Dendritic cell treated with granulocyte-macrophage colony-stimulating factor and Interleukin-4, amounts not matched to agents 40 ng/mL and 50 ng/mL, for 4 days (primary cell): ENCODE results near the gene DDC.
"Not testable (repeated sequence)": the region's sequence is repeated elsewhere in the genome, so short reads cannot be mapped to it uniquely, and the experiment has no call there.

ENCODE experiments used
- H3K27ac Mint-ChIP-seq: one replicate; pipeline ENCODE4 v1.8.0; 2022; ENCODE audit warnings: mild to moderate bottlenecking, mixed read lengths
- H3K27me3 Mint-ChIP-seq: one replicate; pipeline ENCODE4 v1.8.0; 2022; ENCODE audit warnings: mild to moderate bottlenecking, mixed read lengths
- H3K36me3 Mint-ChIP-seq: one replicate; pipeline ENCODE4 v1.8.0; 2022; ENCODE audit warnings: low read depth, mixed read lengths
- H3K4me1 Mint-ChIP-seq: one replicate; pipeline ENCODE4 v1.8.0; 2022; ENCODE audit warnings: low read depth, mixed read lengths
- H3K4me3 Mint-ChIP-seq: one replicate; pipeline ENCODE4 v1.8.0; 2022; ENCODE audit warnings: mild to moderate bottlenecking, moderate library complexity, mixed read lengths
- H3K9me3 Mint-ChIP-seq: one replicate; pipeline ENCODE4 v1.8.0; 2022; ENCODE audit warnings: mixed read lengths
- intact Hi-C: fragments of 100-400 bp; cut with micrococcal nuclease; formaldehyde crosslinking; loops from one replicate; pipeline ENCODE4 v1.15.0; 2022

DDC gene

GRCh38 chr7:50555594-50556140 lies 9.5 kb downstream of the DDC start:
- Mint-ChIP-seq H3K27ac (no peak overlapping the region), H3K27me3 (peaks cover 15% of the 10 kb centered on the region)

GRCh38 chr7:50554431-50555322 lies 10.5 kb downstream of the DDC start:
- H3K36me3 Mint-ChIP-seq = no peaks in the 10 kb centered on the region
- intact Hi-C loops = no loop called here

More at GRCh38 chr7:50555594-50556140, 9.5 kb downstream of the DDC start:
- no peak overlapping the region for H3K4me3 Mint-ChIP-seq
- intact Hi-C loops = no loop called here
- H3K9me3 Mint-ChIP-seq = no peaks in the 10 kb centered on the region
- no peaks in the 10 kb centered on the region for H3K4me1 Mint-ChIP-seq
- H3K36me3 Mint-ChIP-seq = no peaks in the 10 kb centered on the region

GRCh38 chr7:50553973-50554372 lies 11.2 kb downstream of the DDC start:
- intact Hi-C loops = no loop called here
- Mint-ChIP-seq H3K9me3 (no peaks in the 10 kb centered on the region), H3K4me3 (no peak overlapping the region), H3K36me3 (no peaks in the 10 kb centered on the region), H3K4me1 (no peaks in the 10 kb centered on the region), H3K27ac (no peak overlapping the region), H3K27me3 (peaks cover 6% of the 10 kb centered on the region)

More at GRCh38 chr7:50554431-50555322, 10.5 kb downstream of the DDC start:
- no peaks in the 10 kb centered on the region for H3K9me3 Mint-ChIP-seq
- H3K27ac Mint-ChIP-seq = no peak overlapping the region
- no peaks in the 10 kb centered on the region for H3K4me1 Mint-ChIP-seq
- H3K27me3 Mint-ChIP-seq = peaks cover 11% of the 10 kb centered on the region
- H3K4me3 Mint-ChIP-seq = no peak overlapping the region

GRCh38 chr7:50552921-50553320 lies 12.3 kb downstream of the DDC start:
- intact Hi-C loops = no loop called here
- no peak overlapping the region for H3K27ac Mint-ChIP-seq
- H3K27me3 Mint-ChIP-seq = peaks cover 1% of the 10 kb centered on the region
- H3K4me3 Mint-ChIP-seq = no peak overlapping the region
- H3K36me3 Mint-ChIP-seq = no peaks in the 10 kb centered on the region
- H3K4me1 Mint-ChIP-seq = no peaks in the 10 kb centered on the region
- H3K9me3 Mint-ChIP-seq = no peaks in the 10 kb centered on the region

- no peaks in the 10 kb centered on the region for H3K36me3 Mint-ChIP-seq
- no peak overlapping the region for H3K4me3 Mint-ChIP-seq
- intact Hi-C loops = no loop called here
- no peaks in the 10 kb centered on the region for H3K4me1 Mint-ChIP-seq
- H3K27ac Mint-ChIP-seq = no peak overlapping the region
- H3K9me3 Mint-ChIP-seq = no peaks in the 10 kb centered on the region
- peaks cover 1% of the 10 kb centered on the region for H3K27me3 Mint-ChIP-seq
Observed at GRCh38 chr7:50552139-50552538, 13.1 kb downstream of the DDC start.

- H3K4me3 Mint-ChIP-seq, intact Hi-C loops, H3K27me3 Mint-ChIP-seq, H3K9me3 Mint-ChIP-seq, H3K36me3 Mint-ChIP-seq, H3K4me1 Mint-ChIP-seq, H3K27ac Mint-ChIP-seq: not testable (repeated sequence)
Observed at GRCh38 chr7:50545613-50546012, 19.6 kb downstream of the DDC start.

- intact Hi-C loops = no loop called here
- H3K4me3 Mint-ChIP-seq = no peak overlapping the region
- peaks cover 6% of the 10 kb centered on the region for H3K4me1 Mint-ChIP-seq
- no peaks in the 10 kb centered on the region for H3K9me3 Mint-ChIP-seq
- no peak overlapping the region for H3K27ac Mint-ChIP-seq
- no peaks in the 10 kb centered on the region for H3K27me3 Mint-ChIP-seq
- H3K36me3 Mint-ChIP-seq = no peaks in the 10 kb centered on the region
Observed at GRCh38 chr7:50544992-50545391, 20.2 kb downstream of the DDC start.

- H3K4me1 Mint-ChIP-seq = peaks cover 6% of the 10 kb centered on the region
- H3K27ac Mint-ChIP-seq = no peak overlapping the region
- intact Hi-C loops = no loop called here
- H3K4me3 Mint-ChIP-seq = no peak overlapping the region
- H3K36me3 Mint-ChIP-seq = no peaks in the 10 kb centered on the region
- no peaks in the 10 kb centered on the region for H3K9me3 Mint-ChIP-seq
- no peaks in the 10 kb centered on the region for H3K27me3 Mint-ChIP-seq
Observed at GRCh38 chr7:50543776-50544442, 21.3 kb downstream of the DDC start.

- H3K9me3 Mint-ChIP-seq = no peaks in the 10 kb centered on the region
Observed at GRCh38 chr7:50542132-50542531, 23.1 kb downstream of the DDC start.

GRCh38 chr7:50540785-50541579 lies 24.2 kb downstream of the DDC start:
- intact Hi-C loops = no loop called here
- H3K9me3 Mint-ChIP-seq = no peaks in the 10 kb centered on the region
- H3K27ac Mint-ChIP-seq = no peak overlapping the region
- peaks cover under 1% of the 10 kb centered on the region for H3K4me1 Mint-ChIP-seq
- H3K27me3 Mint-ChIP-seq = no peaks in the 10 kb centered on the region
- H3K4me3 Mint-ChIP-seq = no peak overlapping the region
- H3K36me3 Mint-ChIP-seq = no peaks in the 10 kb centered on the region

More at GRCh38 chr7:50542132-50542531, 23.1 kb downstream of the DDC start:
- Mint-ChIP-seq H3K4me1 (peaks cover 6% of the 10 kb centered on the region), H3K27me3 (no peaks in the 10 kb centered on the region), H3K36me3 (no peaks in the 10 kb centered on the region), H3K4me3 (no peak overlapping the region), H3K27ac (no peak overlapping the region)
- intact Hi-C loops = no loop called here

GRCh38 chr7:50539725-50540124 lies 25.5 kb downstream of the DDC start:
- Mint-ChIP-seq H3K27me3 (no peaks in the 10 kb centered on the region), H3K36me3 (no peaks in the 10 kb centered on the region)
- intact Hi-C loops = no loop called here

GRCh38 chr7:50538478-50538877 lies 26.7 kb downstream of the DDC start:
- no peaks in the 10 kb centered on the region for H3K9me3 Mint-ChIP-seq
- H3K27ac Mint-ChIP-seq = no peak overlapping the region
- H3K4me1 Mint-ChIP-seq = peaks cover 14% of the 10 kb centered on the region
- intact Hi-C loops = no loop called here
- H3K27me3 Mint-ChIP-seq = no peaks in the 10 kb centered on the region
- no peaks in the 10 kb centered on the region for H3K36me3 Mint-ChIP-seq
- H3K4me3 Mint-ChIP-seq = no peak overlapping the region

More at GRCh38 chr7:50539725-50540124, 25.5 kb downstream of the DDC start:
- Mint-ChIP-seq H3K4me1 (peaks cover 7% of the 10 kb centered on the region), H3K9me3 (no peaks in the 10 kb centered on the region), H3K4me3 (no peak overlapping the region), H3K27ac (no peak overlapping the region)

GRCh38 chr7:50537417-50537816 lies 27.8 kb downstream of the DDC start:
- H3K4me3 Mint-ChIP-seq = no peak overlapping the region
- peaks cover 14% of the 10 kb centered on the region for H3K4me1 Mint-ChIP-seq
- intact Hi-C loops = no loop called here
- no peaks in the 10 kb centered on the region for H3K27me3 Mint-ChIP-seq
- no peaks in the 10 kb centered on the region for H3K36me3 Mint-ChIP-seq
- no peak overlapping the region for H3K27ac Mint-ChIP-seq
- no peaks in the 10 kb centered on the region for H3K9me3 Mint-ChIP-seq
